H1 (cell line): ENCODE data around the gene IL19. TPM values are rescaled to one million over a fixed set of nuclear protein-coding genes. Genes with fewer than 3 reads are reported as not detected.

Experiments
- CTCF ChIA-PET: fragments of 300-600 bp; sonication (Branson Sonifier 250); formaldehyde crosslinking; loops from one replicate; lab custom pipeline; 2021; ENCODE audit not compliant: partially characterized antibody; lab: Charles Lee
- POLR2A ChIA-PET: fragments of 300-600 bp; sonication (Branson Sonifier 250); formaldehyde crosslinking; loops from one replicate; lab custom pipeline; 2021; ENCODE audit warnings: inconsistent platforms; ENCODE audit not compliant: partially characterized antibody; lab: Charles Lee
- DNase-seq, 2 experiments: peaks; one replicate each; pipeline versions ENCODE4 v3.0.0 to v3.0.0-alpha.2; 2010 to 2022; ENCODE audit warnings: low spot score in 2 of 2, low read depth in 1 of 2, mixed read lengths in 1 of 2
- FAIRE-seq: peaks from 2 replicates; lab custom pipeline; 2011; peaks lifted over from hg19 to GRCh38; lab: Jason Lieb, UNC
- H2AFZ ChIP-seq: 2 replicates; pipeline ENCODE4 v1.8.1; 2012; ENCODE audit warnings: low read length, inconsistent platforms
- H2AK5ac ChIP-seq: 2 replicates; pipeline ENCODE4 v1.6.1; 2013; ENCODE audit warnings: low read depth, low read length
- H2BK120ac ChIP-seq: replicated peaks from 2 replicates; pipeline ENCODE3; 2013; ENCODE audit warnings: low read depth, low read length, inconsistent platforms
- H2BK12ac ChIP-seq: 2 replicates; pipeline ENCODE4 v1.6.1; 2013; ENCODE audit warnings: low read depth, low read length
- H2BK15ac ChIP-seq: 2 replicates; pipeline ENCODE4 v1.6.1; 2013; ENCODE audit warnings: low read length
- H2BK20ac ChIP-seq: 2 replicates; pipeline ENCODE4 v1.6.1; 2013; ENCODE audit warnings: low read length
- H2BK5ac ChIP-seq: 2 replicates; pipeline ENCODE4 v1.6.1; 2013; ENCODE audit warnings: low read depth, low read length
- H3K14ac ChIP-seq: 2 replicates; pipeline ENCODE4 v1.6.1; 2013; ENCODE audit warnings: inconsistent platforms; ENCODE audit not compliant: insufficient read length
- H3K18ac ChIP-seq: 2 replicates; pipeline ENCODE4 v1.6.1; 2013; ENCODE audit warnings: low read length; ENCODE audit errors: extremely low read depth
- H3K23ac ChIP-seq: 2 replicates; pipeline ENCODE4 v1.6.1; 2013; ENCODE audit warnings: inconsistent platforms; ENCODE audit not compliant: insufficient read length
- H3K23me2 ChIP-seq: 2 replicates; pipeline ENCODE4 v1.6.1; 2013; ENCODE audit warnings: low read depth, low read length
- H3K27ac ChIP-seq: 2 replicates; pipeline ENCODE4 v1.6.1; 2011; ENCODE audit warnings: low read depth, low read length, inconsistent platforms
- H3K27me3 ChIP-seq, 4 experiments: replicated peaks in 1 of 4; 1 replicate in 1 of 4; 2 replicates in 3 of 4; pipeline versions ENCODE4 v1.6.1 to v1.8.1; 2011 to 2013; ENCODE audit warnings: low read length in 3 of 4, mild to moderate bottlenecking in 3 of 4, inconsistent platforms in 2 of 4, mixed read lengths in 2 of 4, moderate library complexity in 1 of 4; ENCODE audit not compliant: control insufficient read depth in 3 of 4, insufficient read depth in 3 of 4; ENCODE audit errors: extremely low read depth in 1 of 4
- H3K36me3 ChIP-seq, 4 experiments: 2 replicates each; pipeline versions ENCODE4 v1.6.1 to v1.8.1; 2011 to 2013; ENCODE audit warnings: mild to moderate bottlenecking in 4 of 4, low read length in 3 of 4, moderate library complexity in 2 of 4, control low read depth in 1 of 4, inconsistent platforms in 1 of 4; ENCODE audit not compliant: insufficient read depth in 4 of 4, control insufficient read depth in 2 of 4
- H3K4ac ChIP-seq: replicated peaks from 2 replicates; pipeline ENCODE3; 2013; ENCODE audit warnings: low read length, low read depth, mixed read lengths, inconsistent platforms; ENCODE audit not compliant: insufficient read length
- H3K4me1 ChIP-seq, 4 experiments: replicated peaks in 1 of 4; 1 replicate in 1 of 4; 2 replicates in 3 of 4; pipeline versions ENCODE4 v1.6.1 to v1.8.1; 2011 to 2013; ENCODE audit warnings: low read length in 3 of 4, inconsistent platforms in 2 of 4, mixed read lengths in 1 of 4; ENCODE audit not compliant: insufficient read depth in 4 of 4, control insufficient read depth in 3 of 4
- H3K4me2 ChIP-seq, 2 experiments: 2 replicates each; pipeline versions ENCODE4 v1.6.1 to v1.8.1; 2011 to 2013; ENCODE audit warnings: low read depth in 2 of 2, low read length in 2 of 2, control low read depth in 1 of 2, inconsistent platforms in 1 of 2, mild to moderate bottlenecking in 1 of 2; ENCODE audit not compliant: insufficient read depth in 1 of 2
- H3K4me3 ChIP-seq, 4 experiments: fragments of 200-600, 300-600 bp in 1 of 4; sonication (generic), shearing (Covaris generic), sonication (Bioruptor Twin) in 1 of 4; 2 replicates each; pipeline versions ENCODE4 v1.5.1 to v1.8.1; 2011 to 2016; ENCODE audit warnings: low read length in 4 of 4, low read depth in 3 of 4, control low read depth in 2 of 4, inconsistent platforms in 2 of 4, mild to moderate bottlenecking in 2 of 4, mixed read lengths in 1 of 4, moderate library complexity in 1 of 4; ENCODE audit not compliant: insufficient read depth in 2 of 4; ENCODE audit errors: extremely low read depth in 1 of 4
- H3K56ac ChIP-seq: replicated peaks from 2 replicates; pipeline ENCODE3; 2013; ENCODE audit warnings: low read depth, mild to moderate bottlenecking, mixed read lengths, low read length, inconsistent platforms; ENCODE audit not compliant: insufficient read length
- H3K79me1 ChIP-seq: 2 replicates; pipeline ENCODE4 v1.6.1; 2013; ENCODE audit warnings: low read depth, low read length, control low read depth
- H3K79me2 ChIP-seq, 2 experiments: 2 replicates each; pipeline versions ENCODE4 v1.6.1 to v1.8.1; 2012 to 2013; ENCODE audit warnings: low read length in 2 of 2, mild to moderate bottlenecking in 2 of 2, inconsistent platforms in 1 of 2; ENCODE audit not compliant: insufficient read depth in 2 of 2, control insufficient read depth in 1 of 2
- H3K9ac ChIP-seq, 4 experiments: replicated peaks in 1 of 4; 1 replicate in 1 of 4; 2 replicates in 3 of 4; pipeline versions ENCODE4 v1.6.1 to v1.8.1; 2011 to 2013; ENCODE audit warnings: low read depth in 3 of 4, low read length in 3 of 4, control low read depth in 2 of 4, mild to moderate bottlenecking in 2 of 4, moderate library complexity in 2 of 4, inconsistent platforms in 1 of 4; ENCODE audit errors: extremely low read depth in 1 of 4
- H3K9me3 ChIP-seq, 2 experiments: 2 replicates each; pipeline versions ENCODE4 v1.6.1 to v1.8.1; 2012 to 2013; ENCODE audit warnings: mild to moderate bottlenecking in 2 of 2, moderate library complexity in 2 of 2, control low read depth in 1 of 2, inconsistent platforms in 1 of 2, low read depth in 1 of 2, low read length in 1 of 2, mixed read lengths in 1 of 2; ENCODE audit not compliant: insufficient read depth in 2 of 2
- H4K20me1 ChIP-seq, 2 experiments: replicated peaks in 1 of 2; 2 replicates each; pipeline versions ENCODE3 to v1.8.1; 2011 to 2013; ENCODE audit warnings: inconsistent platforms in 2 of 2, low read length in 2 of 2, mild to moderate bottlenecking in 1 of 2; ENCODE audit not compliant: insufficient read depth in 2 of 2, control insufficient read depth in 1 of 2
- H4K5ac ChIP-seq: 2 replicates; pipeline ENCODE4 v1.6.1; 2013; ENCODE audit warnings: low read length, low read depth, mixed read lengths, inconsistent platforms; ENCODE audit not compliant: insufficient read length
- H4K8ac ChIP-seq: 2 replicates; pipeline ENCODE4 v1.8.0; 2013; ENCODE audit warnings: mild to moderate bottlenecking, moderate library complexity, low read length, inconsistent platforms; ENCODE audit not compliant: insufficient read depth; ENCODE audit errors: extremely low read depth
- H4K91ac ChIP-seq: replicated peaks from 2 replicates; pipeline ENCODE3; 2013; ENCODE audit warnings: low read length, mixed read lengths, inconsistent platforms; ENCODE audit not compliant: insufficient read length
- ATF3 ChIP-seq: IDR thresholded peaks from 2 replicates; pipeline ENCODE4 v1.6.1; 2011; ENCODE audit warnings: low read depth, mild to moderate bottlenecking, low read length; ENCODE audit not compliant: insufficient read depth
- BACH1 ChIP-seq: IDR thresholded peaks from 2 replicates; pipeline ENCODE4 v1.6.1; 2012; ENCODE audit warnings: low read length, improper control_type of control experiment
- BCL11A ChIP-seq, 2 experiments: IDR thresholded peaks; one replicate each; pipeline ENCODE4 v1.6.1; 2011; ENCODE audit warnings: low read depth in 2 of 2, low read length in 2 of 2, mild to moderate bottlenecking in 2 of 2
- EGR1 ChIP-seq: IDR thresholded peaks from 2 replicates; pipeline ENCODE4 v1.6.1; 2011; ENCODE audit warnings: low read depth, low read length, borderline replicate concordance
- EZH2 ChIP-seq: fragments of 200-600 bp; sonication (generic); IDR thresholded peaks from 2 replicates; pipeline ENCODE4 v1.7.1; 2012; ENCODE audit warnings: low read depth, mild to moderate bottlenecking, moderate library complexity, low read length, inconsistent platforms; ENCODE audit not compliant: severe bottlenecking
- NRF1 ChIP-seq: IDR thresholded peaks from 2 replicates; pipeline ENCODE4 v1.6.1; 2011; ENCODE audit warnings: mild to moderate bottlenecking, low read depth, low read length, improper control_type of control experiment
- RBBP5 ChIP-seq: IDR thresholded peaks from 2 replicates; pipeline ENCODE4 v1.7.1; 2012; ENCODE audit warnings: low read depth, mild to moderate bottlenecking, inconsistent platforms, low read length, moderate library complexity, borderline replicate concordance
- SIX5 ChIP-seq: IDR thresholded peaks from 2 replicates; pipeline ENCODE4 v1.6.1; 2011; ENCODE audit warnings: mild to moderate bottlenecking, low read depth, low read length
- SP4 ChIP-seq: IDR thresholded peaks from 2 replicates; pipeline ENCODE4 v1.6.1; 2012; ENCODE audit warnings: low read length, inconsistent platforms
- TAF1 ChIP-seq: IDR thresholded peaks from 2 replicates; pipeline ENCODE4 v1.6.1; 2011; ENCODE audit warnings: mild to moderate bottlenecking, low read depth, low read length
- TEAD4 ChIP-seq: IDR thresholded peaks from 2 replicates; pipeline ENCODE4 v1.6.1; 2012; ENCODE audit warnings: low read depth, low read length, inconsistent platforms, mixed read lengths
- USF2 ChIP-seq: IDR thresholded peaks from 2 replicates; pipeline ENCODE4 v1.6.1; 2011; ENCODE audit warnings: low read length, improper control_type of control experiment
- WGBS, 2 experiments: shearing (Covaris generic) in 1 of 2; methylation state at CpG; one replicate each; pipeline versions ENCODE4 v1.1.6 to v1.1.7; 2013 to 2015; ENCODE audit warnings: low lambda C conversion rate in 2 of 2, mixed read lengths in 2 of 2, inconsistent platforms in 1 of 2, low coverage in 1 of 2, missing lambda C conversion rate in 1 of 2; ENCODE audit not compliant: insufficient replicate concordance in 2 of 2, insufficient coverage in 1 of 2, insufficient read length in 1 of 2; ENCODE audit errors: extremely low coverage in 1 of 2, missing lambda C conversion rate in 1 of 2; 5-methylcytosine and 5-hydroxymethylcytosine counted together
- polyA plus RNA-seq, 7 experiments: library from polyadenylated mRNA; depleted of rRNA in 3 of 7; stranded (reverse) in 5 of 7; unstranded in 2 of 7; fragments of >200 nt in 5 of 7; fragments of 200-250 nt in 2 of 7; gene quantifications; 1 replicate in 5 of 7; 2 replicates in 1 of 7; 4 replicates in 1 of 7; pipeline versions ENCODE4 v1.2.1 to v1.2.3, GENCODE V29; 2011 to 2013; ENCODE audit warnings: missing spikeins in 2 of 7, mixed read lengths in 2 of 7
- total RNA-seq: library from RNA; stranded (reverse); fragmentation: NEBNext Ultra II Directional; extraction: Animal tissue kit (Norgen Biotek cat#: 25700); gene quantifications from 2 replicates; pipeline ENCODE4 v1.2.1, GENCODE V29; 2021

The IL19 gene
- total and polyA plus RNA-seq, 2 of the 8 experiments (the other 6 are each of a cell fraction or from before 2014, with no cell fraction given) = not detected

- H3K36me3 ChIP-seq = peaks cover 3 to 17% (median 4%) of the 10 kb centered on the region in 4 experiments; a peak in 4 of 8 replicates
- H3K79me1 ChIP-seq = peaks cover 3% of the 10 kb centered on the region; the same call in 1 of the 2 replicates
- H3K23me2 ChIP-seq = no peaks in the 10 kb centered on the region
- no peak overlapping the region for H3K18ac ChIP-seq
- H3K4ac ChIP-seq = no peak overlapping the region
- H3K56ac ChIP-seq = no peak overlapping the region
- H3K23ac ChIP-seq = no peak overlapping the region
- H4K20me1 ChIP-seq = peaks cover 12 to 22% of the 10 kb centered on the region in 2 experiments
- 86% methylated on average over 8 of the region's 8 CpGs; no CpG with 5 or more reads in 1 of the 2 experiments for WGBS, 2 experiments
- no peak overlapping the region for H2BK5ac ChIP-seq
- H3K14ac ChIP-seq = no peak overlapping the region
- no peak overlapping the region for H3K4me2 ChIP-seq
- peaks cover 0 to 12% of the 10 kb centered on the region in 2 experiments; a peak in 1 of 4 replicates for H3K79me2 ChIP-seq
- no peak overlapping the region for H2BK120ac ChIP-seq
- no peak overlapping the region for H2AK5ac ChIP-seq
- H3K9me3 ChIP-seq = no peaks in the 10 kb centered on the region
- no peak overlapping the region for H4K8ac ChIP-seq
- H2BK12ac ChIP-seq = no peak overlapping the region
- H2AFZ ChIP-seq = no peak overlapping the region
- DNase-seq (no peak), FAIRE-seq (no peak)
- H2BK15ac ChIP-seq = no peak overlapping the region
- H3K27me3 ChIP-seq = no peaks in the 10 kb centered on the region
- no peak overlapping the region for H2BK20ac ChIP-seq
- POLR2A ChIA-PET = no interaction called here
- H4K5ac ChIP-seq = no peak overlapping the region
- CTCF ChIA-PET = interaction anchor here (0.6 to 6.3 kb wide), 16 partner anchors 9 to 186 kb away, joined by 3 to 77 read pairs (median 6); no protein-coding TSS in a partner anchor
- H3K4me3 ChIP-seq = no peak overlapping the region
- no peak overlapping the region for H3K27ac ChIP-seq
- peaks cover 6 to 10% (median 8%) of the 10 kb centered on the region in 4 experiments for H3K4me1 ChIP-seq
- no peak overlapping the region; a peak in 1 of 7 replicates for H3K9ac ChIP-seq
- no peak overlapping the region for H4K91ac ChIP-seq
- TF ChIP-seq USF2 = no peak
- no peak for TF ChIP-seq EGR1
- TF ChIP-seq TAF1 = no peak
- TF ChIP-seq BACH1 = no peak
- TF ChIP-seq TEAD4 = no peak
- no peak for TF ChIP-seq BCL11A (IDR thresholded peaks at IDR 0.05; ENCODE audit: low read depth in 2 of 2, low read length in 2 of 2)
- TF ChIP-seq SIX5 = no peak
- no peak for TF ChIP-seq NRF1
- TF ChIP-seq EZH2 = no peak
- TF ChIP-seq ATF3 = no peak
- no peak for TF ChIP-seq SP4
- no peak for TF ChIP-seq RBBP5
These were observed 42.4 kb upstream of the IL19 start for GRCh38 chr1:206727981-206728696.
